Peyer's patch (tissue), 4 donors: ENCODE data around the gene FBXL2. TPM values are rescaled to one million over a fixed set of nuclear protein-coding genes. Genes with fewer than 3 reads are reported as not detected.

Source experiments
- DNase-seq, 3 donors: peaks; one replicate each; pipeline ENCODE4 v3.0.0-alpha.2; 2017 to 2019
- H3K27ac ChIP-seq, 4 donors: fragments of 200-600 bp; sonication (generic); one replicate each; pipeline ENCODE4 v1.5.1; 2016 to 2019
- H3K27me3 ChIP-seq, 2 donors: fragments of 200-600 bp; sonication (generic); one replicate each; pipeline ENCODE4 v1.5.1; 2019
- H3K36me3 ChIP-seq, 3 donors: fragments of 200-600 bp; sonication (generic); one replicate each; pipeline ENCODE4 v1.5.1; 2016 to 2019
- H3K4me1 ChIP-seq, 4 donors: fragments of 200-600 bp; sonication (generic); one replicate each; pipeline ENCODE4 v1.5.1; 2016 to 2019
- H3K4me3 ChIP-seq, 4 donors: fragments of 200-600 bp; sonication (generic); 1 replicate in 3 of 4; 2 replicates in 1 of 4; pipeline ENCODE4 v1.5.1; 2016 to 2019; ENCODE audit warnings: mild to moderate bottlenecking in 1 of 4
- H3K9me3 ChIP-seq, 4 donors: fragments of 200-600 bp; sonication (generic); one replicate each; pipeline ENCODE4 v1.5.1; 2016 to 2019; ENCODE audit warnings: mild to moderate bottlenecking in 1 of 4
- POLR2A ChIP-seq, 2 donors: fragments of 450-650 bp; IDR thresholded peaks; one replicate each; pipeline ENCODE4 v1.5.1; 2017; ENCODE audit warnings: antibody characterized with exemption in 2 of 2, mild to moderate bottlenecking in 2 of 2, moderate library complexity in 2 of 2
- total RNA-seq, 4 donors: library from RNA; depleted of rRNA; stranded (reverse); fragments of >200 nt; gene quantifications; one replicate each; pipeline ENCODE4 v1.1.0, GENCODE V29; 2016
- TF ChIP-seq, protein P1 (sequence below), 6 experiments: fragments of 450-650 bp in 4 of 6; fragments of 200-600 bp in 2 of 6; sonication (generic) in 1 of 6; IDR thresholded peaks; one replicate each; pipeline ENCODE4 v1.5.1; 2017 to 2019; ENCODE audit warnings: antibody characterized with exemption in 6 of 6, mild to moderate bottlenecking in 3 of 6, moderate library complexity in 1 of 6

Gene FBXL2
- total RNA-seq, 4 donors from 2014 or later: 1.2 to 4.7 (median 1.2) TPM; not detected in 1

GRCh38 chr3:33380653-33381052 lies 103.4 kb downstream of the FBXL2 start:
- Histone ChIP-seq H3K36me3 (peaks cover 0 to 15% (median 0%) of the 10 kb centered on the region in 3 donors), H3K9me3 (no peaks in the 10 kb centered on the region), H3K27me3 (no peaks in the 10 kb centered on the region), H3K4me3 (no peak overlapping the region), H3K27ac (no peak overlapping the region), H3K4me1 (no peaks in the 10 kb centered on the region)
- TF ChIP-seq POLR2A (IDR thresholded peaks at IDR 0.05): no peak
- TF ChIP-seq, protein P1, sequence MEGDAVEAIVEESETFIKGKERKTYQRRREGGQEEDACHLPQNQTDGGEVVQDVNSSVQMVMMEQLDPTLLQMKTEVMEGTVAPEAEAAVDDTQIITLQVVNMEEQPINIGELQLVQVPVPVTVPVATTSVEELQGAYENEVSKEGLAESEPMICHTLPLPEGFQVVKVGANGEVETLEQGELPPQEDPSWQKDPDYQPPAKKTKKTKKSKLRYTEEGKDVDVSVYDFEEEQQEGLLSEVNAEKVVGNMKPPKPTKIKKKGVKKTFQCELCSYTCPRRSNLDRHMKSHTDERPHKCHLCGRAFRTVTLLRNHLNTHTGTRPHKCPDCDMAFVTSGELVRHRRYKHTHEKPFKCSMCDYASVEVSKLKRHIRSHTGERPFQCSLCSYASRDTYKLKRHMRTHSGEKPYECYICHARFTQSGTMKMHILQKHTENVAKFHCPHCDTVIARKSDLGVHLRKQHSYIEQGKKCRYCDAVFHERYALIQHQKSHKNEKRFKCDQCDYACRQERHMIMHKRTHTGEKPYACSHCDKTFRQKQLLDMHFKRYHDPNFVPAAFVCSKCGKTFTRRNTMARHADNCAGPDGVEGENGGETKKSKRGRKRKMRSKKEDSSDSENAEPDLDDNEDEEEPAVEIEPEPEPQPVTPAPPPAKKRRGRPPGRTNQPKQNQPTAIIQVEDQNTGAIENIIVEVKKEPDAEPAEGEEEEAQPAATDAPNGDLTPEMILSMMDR (IDR thresholded peaks at IDR 0.05): no peak
- no peak for DNase-seq

- no peak for DNase-seq
- H3K27me3 ChIP-seq: no peaks in the 10 kb centered on the region
- H3K36me3 ChIP-seq: peaks cover 0 to 44% (median 0%) of the 10 kb centered on the region in 3 donors
- H3K4me3 ChIP-seq: no peak overlapping the region
- TF ChIP-seq, protein P1 (IDR thresholded peaks at IDR 0.05): no peak
- H3K9me3 ChIP-seq: no peaks in the 10 kb centered on the region
- no peaks in the 10 kb centered on the region for H3K4me1 ChIP-seq
- H3K27ac ChIP-seq: no peak overlapping the region
Measured at GRCh38 chr3:33383951-33384350, 106.7 kb downstream of the FBXL2 start.

DNA sequence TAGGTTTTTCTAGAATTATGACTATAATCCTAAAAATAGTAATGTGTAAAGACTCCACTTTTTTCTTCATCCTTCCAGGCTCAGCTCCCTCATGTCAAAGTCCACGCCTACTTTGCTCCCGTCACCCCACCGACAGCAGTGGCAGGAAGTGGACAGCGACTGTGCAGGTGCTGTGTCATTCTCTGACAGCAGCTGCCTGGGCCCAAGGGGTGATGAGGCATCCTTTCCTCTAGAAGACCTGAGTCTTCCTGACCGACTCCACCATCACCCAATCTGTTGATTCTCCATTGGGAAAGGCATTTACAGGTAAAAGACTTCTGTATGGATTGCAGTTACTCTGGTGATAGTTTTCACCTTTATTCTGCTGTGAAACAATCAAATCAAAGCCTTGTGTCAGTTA lies 108.2 kb downstream of the FBXL2 start:
- peak in 1 of 3 donors; percentile 52 for DNase-seq
- no peaks in the 10 kb centered on the region for H3K27me3 ChIP-seq
- peaks cover 0 to 59% (median 0%) of the 10 kb centered on the region in 3 donors for H3K36me3 ChIP-seq
- no peaks in the 10 kb centered on the region for H3K9me3 ChIP-seq
- H3K4me3 ChIP-seq: no peak overlapping the region
- no peak overlapping the region for H3K27ac ChIP-seq
- H3K4me1 ChIP-seq: no peaks in the 10 kb centered on the region
- TF ChIP-seq POLR2A (IDR thresholded peaks at IDR 0.05): no peak
- TF ChIP-seq, protein P1 (IDR thresholded peaks at IDR 0.05): no peak

- no peak for DNase-seq
- H3K9me3 ChIP-seq: no peaks in the 10 kb centered on the region
- no peak for TF ChIP-seq POLR2A (IDR thresholded peaks at IDR 0.05)
- TF ChIP-seq, protein P1 (IDR thresholded peaks at IDR 0.05): no peak
- no peaks in the 10 kb centered on the region for H3K27me3 ChIP-seq
- H3K4me1 ChIP-seq: no peaks in the 10 kb centered on the region
- no peak overlapping the region for H3K4me3 ChIP-seq
- peaks cover 0 to 68% (median 0%) of the 10 kb centered on the region in 3 donors for H3K36me3 ChIP-seq
- H3K27ac ChIP-seq: no peak overlapping the region
Measured at GRCh38 chr3:33386631-33387030, 109.4 kb downstream of the FBXL2 start.

- H3K4me3 ChIP-seq: no peak overlapping the region
- peaks cover 0 to 87% (median 0%) of the 10 kb centered on the region in 3 donors for H3K36me3 ChIP-seq
- no peak for DNase-seq
- TF ChIP-seq POLR2A (IDR thresholded peaks at IDR 0.05): no peak
- TF ChIP-seq, protein P1 (IDR thresholded peaks at IDR 0.05): no peak
- no peaks in the 10 kb centered on the region for H3K4me1 ChIP-seq
- no peak overlapping the region for H3K27ac ChIP-seq
- H3K9me3 ChIP-seq: no peaks in the 10 kb centered on the region
- H3K27me3 ChIP-seq: no peaks in the 10 kb centered on the region
Measured at GRCh38 chr3:33388374-33389100, 111.3 kb downstream of the FBXL2 start.
